ENCODE results near the gene TSSC4. TPM values are rescaled to one million over a fixed set of nuclear protein-coding genes. Genes with fewer than 3 reads are reported as not detected.

Gene TSSC4
- total and polyA plus RNA-seq, 2 of the 13 experiments (the other 11 are each of a cell fraction or from before 2014, with no cell fraction given), result 16.2 to 58.6 TPM

GRCh38 chr11:2420502-2421225 lies 20.1 kb downstream of the TSSC4 start (continued):
- TF ChIP-seq, protein P1, sequence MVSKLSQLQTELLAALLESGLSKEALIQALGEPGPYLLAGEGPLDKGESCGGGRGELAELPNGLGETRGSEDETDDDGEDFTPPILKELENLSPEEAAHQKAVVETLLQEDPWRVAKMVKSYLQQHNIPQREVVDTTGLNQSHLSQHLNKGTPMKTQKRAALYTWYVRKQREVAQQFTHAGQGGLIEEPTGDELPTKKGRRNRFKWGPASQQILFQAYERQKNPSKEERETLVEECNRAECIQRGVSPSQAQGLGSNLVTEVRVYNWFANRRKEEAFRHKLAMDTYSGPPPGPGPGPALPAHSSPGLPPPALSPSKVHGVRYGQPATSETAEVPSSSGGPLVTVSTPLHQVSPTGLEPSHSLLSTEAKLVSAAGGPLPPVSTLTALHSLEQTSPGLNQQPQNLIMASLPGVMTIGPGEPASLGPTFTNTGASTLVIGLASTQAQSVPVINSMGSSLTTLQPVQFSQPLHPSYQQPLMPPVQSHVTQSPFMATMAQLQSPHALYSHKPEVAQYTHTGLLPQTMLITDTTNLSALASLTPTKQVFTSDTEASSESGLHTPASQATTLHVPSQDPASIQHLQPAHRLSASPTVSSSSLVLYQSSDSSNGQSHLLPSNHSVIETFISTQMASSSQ (IDR thresholded peaks at IDR 0.05; ENCODE audit: low read depth), result no peak
- TF ChIP-seq, protein P1 (CRISPR knock-in tag; IDR thresholded peaks at IDR 0.05; ENCODE audit: borderline replicate concordance), result no peak
- TF ChIP-seq ZNF333 (CRISPR knock-in tag; IDR thresholded peaks at IDR 0.05; ENCODE audit: borderline replicate concordance), result no peak
- no peak for TF ChIP-seq NFE2L2 (IDR thresholded peaks at IDR 0.05; ENCODE audit: low read length)
- no peak for TF ChIP-seq NFRKB (IDR thresholded peaks at IDR 0.05)
- no peak for TF ChIP-seq ZNF12 (CRISPR knock-in tag; IDR thresholded peaks at IDR 0.05)
- TF ChIP-seq HMG20A (CRISPR knock-in tag; IDR thresholded peaks at IDR 0.05; ENCODE audit: borderline replicate concordance), result no peak
- TF ChIP-seq RORA (CRISPR knock-in tag; IDR thresholded peaks at IDR 0.05), result no peak
- no peak for TF ChIP-seq PCBP1 (IDR thresholded peaks at IDR 0.05; ENCODE audit: borderline replicate concordance, low read depth, low read length)
- TF ChIP-seq PREB (CRISPR knock-in tag; IDR thresholded peaks at IDR 0.05), result no peak
- TF ChIP-seq RFXAP (CRISPR knock-in tag; IDR thresholded peaks at IDR 0.05; ENCODE audit: borderline replicate concordance), result peak; percentile 42; the same call in 1 of the 2 replicates
- no peak for TF ChIP-seq ZSCAN20 (CRISPR knock-in tag; IDR thresholded peaks at IDR 0.05; ENCODE audit: borderline replicate concordance)
- TF ChIP-seq DNMT1 (CRISPR knock-in tag; IDR thresholded peaks at IDR 0.05), result no peak
- no peak for TF ChIP-seq BORCS8-MEF2B (CRISPR knock-in tag; IDR thresholded peaks at IDR 0.05)
- no peak for TF ChIP-seq ZNF660 (CRISPR knock-in tag; IDR thresholded peaks at IDR 0.05; ENCODE audit: borderline replicate concordance, low read depth)
- TF ChIP-seq ZNF451 (CRISPR knock-in tag; IDR thresholded peaks at IDR 0.05), result no peak
- no peak for TF ChIP-seq ZBTB1 (CRISPR knock-in tag; IDR thresholded peaks at IDR 0.05; ENCODE audit: borderline replicate concordance)
- no peak for TF ChIP-seq ZNF138 (CRISPR knock-in tag; IDR thresholded peaks at IDR 0.05; ENCODE audit: low read depth)
- TF ChIP-seq ZNF75D (CRISPR knock-in tag; IDR thresholded peaks at IDR 0.05; ENCODE audit: borderline replicate concordance), result no peak
- no peak for TF ChIP-seq ATM (IDR thresholded peaks at IDR 0.05; ENCODE audit: borderline replicate concordance)
- TF ChIP-seq PRMT3 (CRISPR knock-in tag; IDR thresholded peaks at IDR 0.05; ENCODE audit: borderline replicate concordance, low read depth), result no peak
- TF ChIP-seq ZFP41 (CRISPR knock-in tag; IDR thresholded peaks at IDR 0.05; ENCODE audit: borderline replicate concordance), result no peak
- TF ChIP-seq GTF2F1 (IDR thresholded peaks at IDR 0.05; ENCODE audit: low read length), result no peak

Data from HepG2 (cell line).